PC-9 (cell line): ENCODE data around the gene ZNF446. TPM values are rescaled to one million over a fixed set of nuclear protein-coding genes. Genes with fewer than 3 reads are reported as not detected.

Experiments
- BruUV-seq: library from RNA; stranded (reverse); fragments of 400-500 nt; replicated peaks from 2 replicates; lab custom pipeline; 2021; lab: Mats Ljungman, UMichigan
- CTCF ChIA-PET: fragments of 300-600 bp; sonication (Branson Sonifier 250); formaldehyde crosslinking; loops from one replicate; lab custom pipeline; 2022; ENCODE audit warnings: antibody characterized with exemption; lab: Charles Lee
- POLR2A ChIA-PET: fragments of 300-600 bp; sonication (Branson Sonifier 250); formaldehyde crosslinking; loops from one replicate; lab custom pipeline; 2022; ENCODE audit warnings: antibody characterized with exemption; ENCODE audit not compliant: unreplicated experiment; lab: Charles Lee
- DNase-seq, 2 experiments: peaks; one replicate each; pipeline versions ENCODE4 v3.0.0 to v3.0.0-alpha.2; 2015 to 2022; ENCODE audit warnings: mixed read lengths in 1 of 2
- H2AFZ ChIP-seq: fragments of 200-600 bp; sonication (generic); 2 replicates; pipeline ENCODE4 v1.8.1; 2017; ENCODE audit warnings: antibody characterized with exemption
- H3F3A ChIP-seq: fragments of 200-600 bp; sonication (generic); 2 replicates; pipeline ENCODE4 v1.8.1; 2017; ENCODE audit warnings: antibody characterized with exemption, mild to moderate bottlenecking, low read depth; ENCODE audit not compliant: insufficient read depth
- H3K27ac ChIP-seq: fragments of 200-600 bp; sonication (generic); 2 replicates; pipeline ENCODE4 v1.6.1; 2016; ENCODE audit warnings: mixed run types
- H3K27me3 ChIP-seq: fragments of 200-600 bp; sonication (generic); 2 replicates; pipeline ENCODE4 v1.6.1; 2016; ENCODE audit warnings: low read depth, mixed run types; ENCODE audit not compliant: insufficient read depth
- H3K36me3 ChIP-seq: fragments of 200-600 bp; sonication (generic); 2 replicates; pipeline ENCODE4 v1.6.1; 2016; ENCODE audit warnings: low read depth, mixed run types
- H3K4me1 ChIP-seq: fragments of 200-600 bp; sonication (generic); replicated peaks from 2 replicates; pipeline ENCODE4 v1.6.1; 2016; ENCODE audit warnings: mixed run types; ENCODE audit not compliant: insufficient read depth
- H3K4me2 ChIP-seq: fragments of 200-600 bp; sonication (generic); 2 replicates; pipeline ENCODE4 v1.6.1; 2017; ENCODE audit warnings: mixed run types
- H3K4me3 ChIP-seq: fragments of 200-600 bp; sonication (generic); 2 replicates; pipeline ENCODE4 v1.6.1; 2016; ENCODE audit warnings: mixed run types
- H3K79me2 ChIP-seq: fragments of 200-600 bp; sonication (generic); 2 replicates; pipeline ENCODE4 v1.6.1; 2017; ENCODE audit warnings: low read depth, mixed run types
- H3K9me2 ChIP-seq: fragments of 200-600 bp; sonication (generic); 2 replicates; pipeline ENCODE4 v1.8.1; 2017; ENCODE audit warnings: mild to moderate bottlenecking; ENCODE audit not compliant: insufficient read depth
- H3K9me3 ChIP-seq: fragments of 200-600 bp; sonication (generic); 2 replicates; pipeline ENCODE4 v1.8.1; 2016; ENCODE audit warnings: low read depth; ENCODE audit not compliant: insufficient read depth
- H4K20me1 ChIP-seq: fragments of 200-600 bp; sonication (generic); 2 replicates; pipeline ENCODE4 v1.8.1; 2017; ENCODE audit not compliant: insufficient read depth
- EZH2 ChIP-seq: fragments of 200-600 bp; sonication (generic); IDR thresholded peaks from 2 replicates; pipeline ENCODE4 v1.8.0; 2017; ENCODE audit warnings: antibody characterized with exemption, low read depth
- intact Hi-C: fragments of 100-400 bp; cut with micrococcal nuclease; formaldehyde crosslinking; loops from one replicate; pipeline ENCODE4 v1.10.0; 2022; ENCODE audit not compliant: unreplicated experiment
- total RNA-seq: library from RNA; stranded (reverse); gene quantifications from 2 replicates; pipeline ENCODE4 v1.2.3, GENCODE V29; 2021
- TF ChIP-seq, protein P1 (sequence below): fragments of 200-600 bp; sonication (generic); conservative IDR thresholded peaks from 2 replicates; pipeline ENCODE4 v1.6.1; 2017; ENCODE audit warnings: mixed run types, antibody characterized with exemption, mild to moderate bottlenecking, moderate library complexity

ZNF446 gene
- total RNA-seq, 1 experiment from 2014 or later: 11.0 TPM

GRCh38 chr19:58510084-58510862, 34.1 kb downstream of the ZNF446 start:
- no peak overlapping the region for H3K4me3 ChIP-seq
- POLR2A ChIA-PET: interaction anchor here (0.6 kb wide), 1 partner anchor 30 kb away, joined by 8 read pairs; no protein-coding TSS in a partner anchor
- H3F3A ChIP-seq: no peaks in the 10 kb centered on the region
- H2AFZ ChIP-seq: no peak overlapping the region
- H3K79me2 ChIP-seq: no peaks in the 10 kb centered on the region
- no peaks in the 10 kb centered on the region for H3K4me1 ChIP-seq
- BruUV-seq: no TSS peak
- no peak for DNase-seq
- no peaks in the 10 kb centered on the region for H3K9me3 ChIP-seq
- no peak overlapping the region for H3K4me2 ChIP-seq
- no peaks in the 10 kb centered on the region for H3K36me3 ChIP-seq
- H3K9me2 ChIP-seq: no peaks in the 10 kb centered on the region
- H3K27ac ChIP-seq: no peak overlapping the region
- intact Hi-C loops: no loop called here
- CTCF ChIA-PET: no interaction called here
- TF ChIP-seq, protein P1, sequence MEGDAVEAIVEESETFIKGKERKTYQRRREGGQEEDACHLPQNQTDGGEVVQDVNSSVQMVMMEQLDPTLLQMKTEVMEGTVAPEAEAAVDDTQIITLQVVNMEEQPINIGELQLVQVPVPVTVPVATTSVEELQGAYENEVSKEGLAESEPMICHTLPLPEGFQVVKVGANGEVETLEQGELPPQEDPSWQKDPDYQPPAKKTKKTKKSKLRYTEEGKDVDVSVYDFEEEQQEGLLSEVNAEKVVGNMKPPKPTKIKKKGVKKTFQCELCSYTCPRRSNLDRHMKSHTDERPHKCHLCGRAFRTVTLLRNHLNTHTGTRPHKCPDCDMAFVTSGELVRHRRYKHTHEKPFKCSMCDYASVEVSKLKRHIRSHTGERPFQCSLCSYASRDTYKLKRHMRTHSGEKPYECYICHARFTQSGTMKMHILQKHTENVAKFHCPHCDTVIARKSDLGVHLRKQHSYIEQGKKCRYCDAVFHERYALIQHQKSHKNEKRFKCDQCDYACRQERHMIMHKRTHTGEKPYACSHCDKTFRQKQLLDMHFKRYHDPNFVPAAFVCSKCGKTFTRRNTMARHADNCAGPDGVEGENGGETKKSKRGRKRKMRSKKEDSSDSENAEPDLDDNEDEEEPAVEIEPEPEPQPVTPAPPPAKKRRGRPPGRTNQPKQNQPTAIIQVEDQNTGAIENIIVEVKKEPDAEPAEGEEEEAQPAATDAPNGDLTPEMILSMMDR: no peak
- no peak for TF ChIP-seq EZH2
- no peaks in the 10 kb centered on the region for H3K27me3 ChIP-seq
- no peaks in the 10 kb centered on the region for H4K20me1 ChIP-seq

GRCh38 chr19:58511353-58512208, 35.4 kb downstream of the ZNF446 start, which contains the start of gene SLC27A5:
Gene SLC27A5 (minus strand): TSS chr19:58511992. CDS start chr19:58511955, 37 bp downstream.
- Histone ChIP-seq H3K27me3 (no peaks in the 10 kb centered on the region), H3K79me2 (no peaks in the 10 kb centered on the region), H3K27ac (no peak within 1 kb of the TSS), H3K9me3 (no peaks in the 10 kb centered on the region), H3K4me3 (no peak within 1 kb of the TSS), H3K36me3 (no peaks in the 10 kb centered on the region), H4K20me1 (no peaks in the 10 kb centered on the region), H3K9me2 (no peaks in the 10 kb centered on the region), H3K4me2 (no peak within 1 kb of the TSS), H2AFZ (no peak within 1 kb of the TSS), H3K4me1 (no peaks in the 10 kb centered on the region), H3F3A (no peaks in the 10 kb centered on the region)
- no TSS peak for BruUV-seq
- intact Hi-C loops: no loop called here
- DNase-seq: no peak
- TF ChIP-seq EZH2: no peak
- TF ChIP-seq, protein P1: no peak
- ChIA-PET POLR2A (no interaction called here), CTCF (no interaction called here)

DNA sequence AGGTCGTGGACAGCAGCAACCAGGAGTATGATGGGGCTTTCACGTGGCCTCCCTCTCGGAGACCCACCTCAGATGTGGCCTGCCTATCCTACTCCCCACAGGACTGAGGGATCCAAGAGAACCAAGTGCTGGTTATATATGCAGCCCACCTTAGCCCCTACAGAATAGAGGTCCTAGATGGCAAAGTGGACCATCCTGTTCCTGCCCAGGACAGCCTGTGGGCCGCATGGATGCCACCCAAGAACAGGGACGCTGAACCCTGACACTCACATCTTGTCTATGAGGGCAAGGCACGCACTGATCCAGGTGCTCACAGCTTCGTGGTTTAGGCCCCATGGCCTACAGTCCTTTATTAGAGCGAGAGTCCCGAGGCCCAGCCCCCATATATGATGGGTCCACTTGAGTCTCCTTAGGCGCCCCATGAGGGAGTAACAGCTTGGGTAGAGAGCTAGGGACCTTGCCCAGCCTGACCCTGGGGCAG, 37.1 kb downstream of the ZNF446 start:
- Histone ChIP-seq H3K27ac (no peak overlapping the region), H3F3A (no peaks in the 10 kb centered on the region), H3K27me3 (no peaks in the 10 kb centered on the region), H2AFZ (no peak overlapping the region), H3K9me2 (no peaks in the 10 kb centered on the region), H4K20me1 (no peaks in the 10 kb centered on the region), H3K4me2 (no peak overlapping the region), H3K4me1 (peaks cover 4% of the 10 kb centered on the region), H3K9me3 (no peaks in the 10 kb centered on the region), H3K4me3 (no peak overlapping the region), H3K79me2 (0 out of 2 replicates have a peak, but pooled peaks cover 14% of the 10 kb centered on the region), H3K36me3 (no peaks in the 10 kb centered on the region)
- no peak for DNase-seq
- intact Hi-C loops: no loop called here
- no TSS peak for BruUV-seq
- ChIA-PET POLR2A (interaction anchor here (0.6 to 1.0 kb wide), 2 partner anchors 56 to 186 kb away, joined by 3 read pairs; partner anchors contain the start of gene ZSCAN22), CTCF (interaction anchor here (0.6 kb wide), 1 partner anchor 294 kb away, joined by 4 read pairs; no protein-coding TSS in a partner anchor)
- TF ChIP-seq EZH2: no peak
- TF ChIP-seq, protein P1: no peak
